ENCODE measurements around the gene TAS2R39.

Gene TAS2R39

GRCh38 chr7:143216686-143217085 is 33.5 kb downstream of the TAS2R39 start:
- no peak for DNase-seq (ENCODE audit: low read depth)

GRCh38 chr7:143217806-143218205 is 34.6 kb downstream of the TAS2R39 start:
- no peak for DNase-seq (ENCODE audit: low read depth)

DNA sequence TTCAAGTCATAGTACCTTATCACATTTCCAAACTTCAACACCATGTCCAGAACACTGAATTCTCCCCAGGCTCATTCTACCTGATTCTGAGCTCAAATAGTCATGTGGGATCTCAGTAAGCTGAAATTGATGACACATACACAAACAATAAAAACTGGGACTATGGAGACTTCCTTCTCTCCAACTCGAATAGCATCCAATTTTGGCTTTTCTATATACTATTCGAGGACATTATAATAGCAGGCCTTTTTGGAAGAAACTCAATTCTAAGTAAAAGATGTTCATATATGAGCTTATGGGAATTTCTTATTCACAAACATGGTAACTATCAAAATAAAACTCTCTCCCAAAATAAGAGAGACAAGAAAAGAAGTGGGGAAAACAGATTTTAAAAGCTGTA is 38.1 kb downstream of the TAS2R39 start:
- DNase-seq (ENCODE audit: low read depth), result no peak

DNA sequence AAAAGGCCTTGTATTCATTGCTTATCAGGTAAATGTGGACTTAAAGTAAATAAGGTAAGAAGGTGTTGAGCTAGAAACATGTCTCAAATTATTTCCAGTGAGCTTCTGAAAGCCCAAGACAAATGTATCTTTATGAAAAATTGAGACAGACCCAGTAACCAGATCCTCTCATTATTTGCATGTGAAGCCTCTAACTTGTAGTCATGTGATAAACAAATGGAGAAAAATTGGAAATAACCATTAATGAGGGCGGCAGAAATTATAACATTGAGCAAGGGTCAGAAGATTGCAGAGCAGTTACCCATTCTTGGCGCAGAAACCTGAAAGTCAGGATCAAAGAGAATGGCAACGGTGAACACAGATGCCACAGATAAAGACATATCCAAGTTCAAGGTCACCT is 38.5 kb downstream of the TAS2R39 start, which contains the start of gene TAS2R40:
TSS of gene TAS2R40 (plus strand) at position 301 of the 400 bp plus-strand sequence. CDS start at position 343, 42 bp downstream.
- no peak for DNase-seq (ENCODE audit: low read depth)

DNA sequence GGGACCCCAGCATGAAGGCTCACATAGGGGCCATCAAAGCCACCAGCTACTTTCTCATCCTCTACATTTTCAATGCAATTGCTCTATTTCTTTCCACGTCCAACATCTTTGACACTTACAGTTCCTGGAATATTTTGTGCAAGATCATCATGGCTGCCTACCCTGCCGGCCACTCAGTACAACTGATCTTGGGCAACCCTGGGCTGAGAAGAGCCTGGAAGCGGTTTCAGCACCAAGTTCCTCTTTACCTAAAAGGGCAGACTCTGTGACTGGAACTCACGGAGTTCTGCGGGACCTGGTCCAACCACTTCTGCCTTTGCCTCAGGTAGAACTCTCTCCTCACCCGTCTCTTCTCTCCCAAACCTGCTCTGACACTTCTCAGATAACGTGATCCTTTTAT is 39.6 kb downstream of the TAS2R39 start:
- DNase-seq (ENCODE audit: low read depth), result no peak

DNA sequence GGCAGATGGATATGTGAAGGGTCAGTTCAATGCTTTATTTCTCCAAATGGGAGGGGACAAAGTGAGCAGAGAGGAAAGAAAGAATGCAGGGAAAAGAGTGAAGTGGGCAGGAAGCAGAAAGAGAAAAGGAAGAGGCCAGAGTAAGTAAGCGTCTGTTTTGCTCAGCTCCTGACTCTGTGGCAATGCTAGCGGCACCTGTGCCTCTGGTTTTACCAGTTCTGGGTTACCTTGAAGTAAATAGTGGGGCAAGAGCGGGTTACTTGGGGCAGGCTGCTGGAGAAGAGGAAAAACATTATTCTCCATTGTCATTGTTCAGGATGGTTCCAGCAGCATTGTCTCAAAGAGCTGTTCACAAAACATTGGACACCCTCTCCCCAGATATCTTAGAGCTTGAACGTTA is 40.6 kb downstream of the TAS2R39 start:
- DNase-seq (ENCODE audit: low read depth), result no peak

DNA sequence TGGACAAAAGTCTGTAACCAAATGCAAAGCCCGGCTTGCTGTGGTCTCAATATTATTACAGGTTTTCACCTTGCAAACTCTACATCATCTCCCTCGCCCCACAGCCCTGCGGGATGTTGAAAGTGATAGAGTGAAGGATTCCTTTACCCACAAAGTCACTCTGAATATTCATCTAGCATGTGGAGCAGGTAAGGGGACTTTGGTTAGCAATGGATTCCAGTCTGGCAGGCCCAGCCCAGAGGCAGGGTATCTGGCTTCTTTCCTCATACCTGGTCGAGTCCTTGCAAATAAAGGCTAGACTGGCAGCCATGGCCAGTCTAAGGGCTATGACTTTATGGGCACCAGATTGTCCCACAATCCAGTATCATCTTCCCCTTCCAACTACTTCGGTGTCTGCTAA is 41.8 kb downstream of the TAS2R39 start:
- no peak for DNase-seq (ENCODE audit: low read depth)

DNA sequence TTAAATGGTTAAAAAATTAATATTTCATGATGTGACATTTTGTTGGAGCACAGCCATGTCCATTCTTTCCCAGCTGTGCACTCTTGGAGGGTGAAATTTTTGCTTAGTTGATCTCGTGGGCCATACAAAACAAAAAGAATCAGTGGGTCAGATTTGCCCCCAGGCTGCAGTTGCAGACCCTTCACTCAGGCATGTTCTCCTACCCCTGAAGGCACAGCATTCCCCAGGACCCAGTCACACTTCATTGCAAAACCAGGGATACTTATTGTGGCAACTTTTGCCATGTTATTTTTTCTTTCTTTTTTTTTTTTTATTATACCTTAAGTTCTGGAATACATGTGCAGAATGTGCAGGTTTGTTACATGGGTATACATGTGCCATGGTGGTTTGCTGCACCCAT is 44.6 kb downstream of the TAS2R39 start:
- DNase-seq (ENCODE audit: low read depth), result no peak

DNA sequence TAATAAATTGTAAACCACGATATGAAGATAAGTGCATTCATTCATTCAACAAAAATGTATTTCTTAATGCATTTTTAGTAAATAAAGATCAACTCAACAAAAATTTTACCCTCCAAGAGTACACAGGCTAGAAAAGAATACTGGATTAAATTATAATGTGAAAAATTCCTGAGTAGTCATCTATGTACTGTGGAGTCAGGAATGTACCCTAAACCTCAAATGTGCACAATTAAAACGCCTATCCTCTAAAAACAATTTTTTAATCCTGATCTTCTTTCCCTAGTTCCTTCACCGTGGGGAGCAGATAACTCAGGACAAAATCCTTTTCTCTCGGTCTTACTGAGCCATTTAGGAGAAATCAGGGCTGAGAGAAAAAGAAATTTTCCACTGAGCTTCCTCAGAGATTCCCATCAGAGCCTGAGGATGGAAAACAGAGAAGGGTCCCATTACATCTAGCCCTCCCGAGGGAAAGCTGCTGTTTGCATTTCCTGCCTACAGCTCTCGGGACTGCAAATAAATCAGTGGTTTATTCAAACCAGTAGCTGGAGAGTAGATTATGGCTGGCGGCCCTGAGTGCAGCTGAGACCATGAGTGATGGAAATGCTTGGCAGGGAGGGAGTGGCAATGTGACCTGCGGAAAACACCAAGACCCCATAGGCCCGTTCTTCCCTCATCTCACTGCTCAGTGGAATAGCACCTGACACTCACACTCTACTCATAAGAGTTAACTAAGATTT is 46.0 kb downstream of the TAS2R39 start:
- DNase-seq (ENCODE audit: low read depth), result no peak

GRCh38 chr7:143230602-143231457 is 47.6 kb downstream of the TAS2R39 start:
- DNase-seq (ENCODE audit: low read depth), result no peak

All from T-helper 22 cell (primary cell).